HL-60 (cell line): Measurements from ENCODE around the gene PACRG.

Experiments
- DNase-seq, 2 experiments: peaks; one replicate each; pipeline ENCODE4 v3.0.0-alpha.2; 2010 to 2020; ENCODE audit warnings: low read depth in 1 of 2, low spot score in 1 of 2
- H3K27ac ChIP-seq: fragments of 250-450 bp; sonication (Bioruptor Pico); replicated peaks from 2 replicates; pipeline ENCODE4 v1.5.1; 2020; ENCODE audit warnings: mild to moderate bottlenecking, moderate library complexity
- H3K27me3 ChIP-seq: fragments of 250-450 bp; sonication (Bioruptor Pico); 2 replicates; pipeline ENCODE4 v1.5.1; 2021; ENCODE audit warnings: mild to moderate bottlenecking, moderate library complexity; ENCODE audit not compliant: insufficient read depth, poor library complexity, severe bottlenecking
- H3K4me3 ChIP-seq: replicated peaks from 2 replicates; pipeline ENCODE4 v1.5.1; 2011; ENCODE audit warnings: mild to moderate bottlenecking, control low read depth, low read length; ENCODE audit not compliant: insufficient read depth
- CTCF ChIP-seq: IDR thresholded peaks from one replicate; pipeline ENCODE4 v1.5.1; 2011; ENCODE audit warnings: low read length, control low read depth, inconsistent platforms; ENCODE audit not compliant: insufficient read depth
- GABPA ChIP-seq: IDR thresholded peaks from 2 replicates; pipeline ENCODE4 v1.6.1; 2012; ENCODE audit warnings: low read depth
- POLR2AphosphoS5 ChIP-seq: IDR thresholded peaks from 2 replicates; pipeline ENCODE4 v1.6.1; 2012; ENCODE audit warnings: low read depth
- REST ChIP-seq: IDR thresholded peaks from 2 replicates; pipeline ENCODE4 v1.6.1; 2012; ENCODE audit warnings: low read depth; ENCODE audit not compliant: insufficient replicate concordance
- SPI1 ChIP-seq: IDR thresholded peaks from 2 replicates; pipeline ENCODE4 v1.6.1; 2012; ENCODE audit warnings: low read depth, mild to moderate bottlenecking, borderline replicate concordance

Gene PACRG

GRCh38 chr6:163335056-163335455, 607.3 kb downstream of the PACRG start:
- no peak overlapping the region for H3K4me3 ChIP-seq
- TF ChIP-seq POLR2AphosphoS5 (no peak), CTCF (no peak), SPI1 (no peak), REST (no peak), GABPA (no peak)

GRCh38 chr6:163335671-163336545, 608.1 kb downstream of the PACRG start:
- TF ChIP-seq CTCF (no peak), GABPA (no peak), SPI1 (no peak), REST (no peak)
- no peak overlapping the region for H3K27ac ChIP-seq
- H3K4me3 ChIP-seq: no peak overlapping the region
- no peak for DNase-seq
- H3K27me3 ChIP-seq: no peaks in the 10 kb centered on the region

More at GRCh38 chr6:163335056-163335455, 607.3 kb downstream of the PACRG start:
- DNase-seq: no peak
- H3K27ac ChIP-seq: no peak overlapping the region
- H3K27me3 ChIP-seq: no peaks in the 10 kb centered on the region

DNA sequence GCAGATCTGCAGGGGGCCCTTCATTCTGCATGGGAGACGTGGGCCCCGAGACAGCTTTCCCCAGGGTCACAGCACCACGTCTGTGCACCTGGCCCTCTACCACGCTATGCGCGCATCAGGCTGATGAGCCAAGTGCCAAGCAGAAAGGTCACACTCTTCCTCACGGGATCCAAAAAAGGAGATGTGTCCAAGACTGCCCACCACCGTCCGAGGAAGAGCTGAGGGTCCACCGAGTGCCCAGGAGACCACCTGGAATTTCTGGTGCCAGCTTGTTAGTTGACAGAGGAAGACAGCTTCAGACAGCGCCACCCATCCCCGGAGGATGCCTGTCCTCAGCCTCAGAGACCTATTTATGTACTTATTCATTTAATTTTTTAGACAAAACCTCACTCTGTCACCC, 609.2 kb downstream of the PACRG start:
- no peak for DNase-seq
- Histone ChIP-seq H3K27ac (no peak overlapping the region), H3K27me3 (no peaks in the 10 kb centered on the region), H3K4me3 (no peak overlapping the region)
- no peak for TF ChIP-seq GABPA
- no peak for TF ChIP-seq POLR2AphosphoS5
- no peak for TF ChIP-seq REST
- TF ChIP-seq SPI1: no peak
- no peak for TF ChIP-seq CTCF
